Stomach (tissue), 4 donors: Measurements from ENCODE around the gene MCF2L2.

Source experiments
- POLR2A ChIP-seq, 4 donors: fragments of 450-650 bp; IDR thresholded peaks; one replicate each; pipeline ENCODE4 v1.6.1; 2016; ENCODE audit warnings: antibody characterized with exemption in 4 of 4, control low read depth in 2 of 4, mild to moderate bottlenecking in 1 of 4, moderate library complexity in 1 of 4
- TF ChIP-seq, protein P1 (sequence below), 7 experiments: fragments of 450-650 bp in 4 of 7; fragments of 200-600 bp in 3 of 7; sonication (generic) in 3 of 7; IDR thresholded peaks; one replicate each; pipeline ENCODE4 v1.5.1; 2016 to 2019; ENCODE audit warnings: antibody characterized with exemption in 7 of 7, control low read depth in 2 of 7, mild to moderate bottlenecking in 1 of 7

DNA sequence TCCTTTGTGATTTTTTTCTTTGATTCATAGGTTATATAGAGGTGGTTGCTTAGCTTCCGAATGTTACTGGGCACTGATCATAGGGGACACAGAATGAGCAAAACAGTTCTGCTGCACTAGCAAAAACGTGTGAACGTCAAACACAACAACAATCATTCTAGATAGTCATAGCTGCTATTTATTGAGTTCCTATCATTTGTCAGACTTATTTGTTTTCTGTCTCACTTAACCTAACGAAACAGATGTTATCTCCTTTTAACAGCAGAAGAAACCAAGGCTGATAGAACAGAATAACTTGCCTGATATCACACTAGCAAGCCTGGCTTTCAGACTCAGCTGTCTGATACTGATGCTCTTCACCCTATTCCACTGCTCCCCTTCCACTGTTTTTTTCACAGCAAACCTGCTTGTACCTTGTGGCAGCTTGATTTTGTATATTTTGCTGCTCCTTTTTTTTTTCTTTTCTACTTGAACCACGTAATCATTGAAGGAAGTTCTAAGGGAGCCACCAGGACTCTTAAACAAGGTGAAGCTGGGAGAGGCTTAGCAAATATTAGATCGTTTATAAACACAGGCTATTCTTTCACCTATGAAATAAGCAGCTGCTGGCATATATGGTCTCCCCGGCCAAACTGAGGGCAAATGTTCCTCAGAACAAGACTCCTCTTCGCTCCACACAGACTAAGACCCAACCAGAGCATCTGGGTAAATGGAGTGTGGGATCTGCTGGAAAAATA lies 78.8 kb downstream of the MCF2L2 start:
- TF ChIP-seq, protein P1, sequence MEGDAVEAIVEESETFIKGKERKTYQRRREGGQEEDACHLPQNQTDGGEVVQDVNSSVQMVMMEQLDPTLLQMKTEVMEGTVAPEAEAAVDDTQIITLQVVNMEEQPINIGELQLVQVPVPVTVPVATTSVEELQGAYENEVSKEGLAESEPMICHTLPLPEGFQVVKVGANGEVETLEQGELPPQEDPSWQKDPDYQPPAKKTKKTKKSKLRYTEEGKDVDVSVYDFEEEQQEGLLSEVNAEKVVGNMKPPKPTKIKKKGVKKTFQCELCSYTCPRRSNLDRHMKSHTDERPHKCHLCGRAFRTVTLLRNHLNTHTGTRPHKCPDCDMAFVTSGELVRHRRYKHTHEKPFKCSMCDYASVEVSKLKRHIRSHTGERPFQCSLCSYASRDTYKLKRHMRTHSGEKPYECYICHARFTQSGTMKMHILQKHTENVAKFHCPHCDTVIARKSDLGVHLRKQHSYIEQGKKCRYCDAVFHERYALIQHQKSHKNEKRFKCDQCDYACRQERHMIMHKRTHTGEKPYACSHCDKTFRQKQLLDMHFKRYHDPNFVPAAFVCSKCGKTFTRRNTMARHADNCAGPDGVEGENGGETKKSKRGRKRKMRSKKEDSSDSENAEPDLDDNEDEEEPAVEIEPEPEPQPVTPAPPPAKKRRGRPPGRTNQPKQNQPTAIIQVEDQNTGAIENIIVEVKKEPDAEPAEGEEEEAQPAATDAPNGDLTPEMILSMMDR (IDR thresholded peaks at IDR 0.05), result no peak
- TF ChIP-seq POLR2A (IDR thresholded peaks at IDR 0.05), result no peak
